ENCODE data around the gene KCNE1. TPM values are rescaled to one million over a fixed set of nuclear protein-coding genes. Genes with fewer than 3 reads are reported as not detected.

Gene KCNE1
- total and polyA plus RNA-seq, 8 donors, result 0.13 to 10.6 (median 1.7) TPM; not detected in 1

GRCh38 chr21:34553151-34553952 is 41.3 kb upstream of the KCNE1 start:
- Histone ChIP-seq H3K27me3 (no peaks in the 10 kb centered on the region), H3K4me3 (no peak overlapping the region), H3K27ac (peak overlapping the region in 1 of 5 donors; percentile 39), H3K36me3 (no peaks in the 10 kb centered on the region), H3K9me3 (no peaks in the 10 kb centered on the region), H3K4me1 (peaks cover 0 to 20% (median 0%) of the 10 kb centered on the region in 4 donors)
- TF ChIP-seq CTCF (IDR thresholded peaks at IDR 0.05) (no peak), POLR2A (IDR thresholded peaks at IDR 0.05) (no peak), EP300 (IDR thresholded peaks at IDR 0.05) (no peak), POLR2AphosphoS5 (IDR thresholded peaks at IDR 0.05) (no peak)
- intact Hi-C loops (cut with DNase I; ENCODE audit: low total_unique reads), result no loop called here
- no peak for DNase-seq
- 75 to 88% (median 81%) methylated on average over 9 of the region's 9 CpGs for WGBS, 5 donors

DNA sequence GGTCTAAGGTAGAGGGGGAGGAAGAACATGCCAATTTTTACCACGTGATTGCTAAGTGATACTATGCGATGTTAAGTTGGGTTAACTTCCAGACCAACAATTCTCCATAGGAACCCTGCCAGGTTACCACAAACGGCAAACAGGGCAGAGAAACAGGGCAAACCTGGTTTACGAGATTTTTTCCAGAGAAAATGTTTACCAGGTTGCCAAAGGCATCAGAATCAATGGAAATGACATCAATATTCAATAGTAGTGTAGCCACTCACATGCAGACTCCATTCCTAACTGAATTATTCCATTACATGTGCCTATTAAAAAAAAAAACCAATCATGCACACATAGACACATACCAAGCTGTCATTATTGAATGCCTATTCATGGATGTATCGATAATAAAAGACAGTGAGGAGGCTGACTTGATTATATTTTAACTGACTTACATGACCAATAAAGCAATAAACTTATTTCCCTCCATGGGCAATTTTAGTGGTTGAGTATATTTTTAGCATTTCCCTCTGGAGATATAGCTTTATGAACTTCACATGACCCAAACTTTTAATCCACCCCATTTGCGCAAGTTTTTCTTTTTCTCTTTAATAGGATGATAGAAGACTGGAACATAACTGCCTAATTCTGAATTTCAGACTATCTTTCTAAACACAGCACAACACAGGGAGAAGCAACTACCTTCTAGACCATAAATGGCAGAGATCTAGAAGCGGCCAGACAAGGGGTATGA is 40.5 kb upstream of the KCNE1 start:
- no peaks in the 10 kb centered on the region for H3K9me3 ChIP-seq
- peaks cover 0 to 20% (median 0%) of the 10 kb centered on the region in 4 donors for H3K4me1 ChIP-seq
- no peak for DNase-seq
- H3K27me3 ChIP-seq, result no peaks in the 10 kb centered on the region
- peak overlapping the region in 1 of 5 donors; percentile 39 for H3K27ac ChIP-seq
- no peak for TF ChIP-seq EP300 (IDR thresholded peaks at IDR 0.05)
- no peak for TF ChIP-seq POLR2A (IDR thresholded peaks at IDR 0.05)
- TF ChIP-seq POLR2AphosphoS5 (IDR thresholded peaks at IDR 0.05), result no peak
- no peak for TF ChIP-seq CTCF (IDR thresholded peaks at IDR 0.05)
- no peak overlapping the region for H3K4me3 ChIP-seq
- H3K36me3 ChIP-seq, result no peaks in the 10 kb centered on the region
- intact Hi-C loops (cut with DNase I; ENCODE audit: low total_unique reads), result no loop called here
- WGBS, 5 donors, result 60 to 70% (median 66%) methylated on average over 7 of the region's 7 CpGs

- WGBS, 5 donors, result 80 to 100% (median 97%) methylated on average over 2 of the region's 2 CpGs
Observed at GRCh38 chr21:34550182-34550799, 38.3 kb upstream of the KCNE1 start.

More at GRCh38 chr21:34550182-34550799, 38.3 kb upstream of the KCNE1 start:
- DNase-seq, result no peak
- intact Hi-C loops (cut with DNase I; ENCODE audit: low total_unique reads), result no loop called here
- Histone ChIP-seq H3K27ac (no peak overlapping the region), H3K27me3 (no peaks in the 10 kb centered on the region), H3K4me1 (peaks cover 7 to 40% (median 9%) of the 10 kb centered on the region in 4 donors), H3K9me3 (no peaks in the 10 kb centered on the region), H3K36me3 (no peaks in the 10 kb centered on the region), H3K4me3 (no peak overlapping the region)
- TF ChIP-seq POLR2A (IDR thresholded peaks at IDR 0.05) (no peak), EP300 (IDR thresholded peaks at IDR 0.05) (no peak), CTCF (IDR thresholded peaks at IDR 0.05) (no peak), POLR2AphosphoS5 (IDR thresholded peaks at IDR 0.05) (no peak)
